Activated CD4-positive, alpha-beta memory T cell treated with anti-CD3 and anti-CD28 coated beads, Interleukin-2, amount 10 ng/mL, durations not matched to agents 7 days and 5 days (primary cell): ENCODE measurements around the gene TRIB2. TPM values are rescaled to one million over a fixed set of nuclear protein-coding genes. Genes with fewer than 3 reads are reported as not detected.
"Not testable (repeated sequence)": the region's sequence is repeated elsewhere in the genome, so short reads cannot be mapped to it uniquely, and the experiment has no call there.

Source experiments
- CTCF ChIA-PET: fragments of 350-600 bp; sonication (Branson Sonifier 250); formaldehyde crosslinking; loops from one replicate; lab custom pipeline; 2021; ENCODE audit warnings: antibody characterized with exemption, inconsistent platforms; lab: Charles Lee
- POLR2A ChIA-PET: fragments of 350-600 bp; sonication (Branson Sonifier 250); formaldehyde crosslinking; loops from one replicate; lab custom pipeline; 2021; ENCODE audit warnings: antibody characterized with exemption; lab: Charles Lee
- DNase-seq: peaks from one replicate; pipeline ENCODE4 v3.0.0-alpha.2; 2020
- H3K27ac Mint-ChIP-seq: one replicate; pipeline ENCODE4 v1.8.0; 2021; ENCODE audit warnings: mild to moderate bottlenecking, mixed read lengths
- H3K27me3 Mint-ChIP-seq: one replicate; pipeline ENCODE4 v1.8.0; 2021; ENCODE audit warnings: mixed read lengths
- H3K36me3 Mint-ChIP-seq: one replicate; pipeline ENCODE4 v1.8.0; 2021; ENCODE audit warnings: low read depth, mixed read lengths
- H3K4me1 Mint-ChIP-seq: one replicate; pipeline ENCODE4 v1.8.0; 2021; ENCODE audit warnings: mixed read lengths
- H3K4me3 Mint-ChIP-seq: one replicate; pipeline ENCODE4 v1.8.0; 2021; ENCODE audit warnings: mild to moderate bottlenecking, mixed read lengths
- H3K9me3 Mint-ChIP-seq: one replicate; pipeline ENCODE4 v1.8.0; 2021; ENCODE audit warnings: mixed read lengths
- total RNA-seq, 2 experiments: library from RNA; stranded (reverse); gene quantifications; one replicate each; pipeline ENCODE4 v1.2.3, GENCODE V29; 2021

The TRIB2 gene
- 10 to 100 TPM; 62.8 to 68.3 TPM for total RNA-seq

DNA sequence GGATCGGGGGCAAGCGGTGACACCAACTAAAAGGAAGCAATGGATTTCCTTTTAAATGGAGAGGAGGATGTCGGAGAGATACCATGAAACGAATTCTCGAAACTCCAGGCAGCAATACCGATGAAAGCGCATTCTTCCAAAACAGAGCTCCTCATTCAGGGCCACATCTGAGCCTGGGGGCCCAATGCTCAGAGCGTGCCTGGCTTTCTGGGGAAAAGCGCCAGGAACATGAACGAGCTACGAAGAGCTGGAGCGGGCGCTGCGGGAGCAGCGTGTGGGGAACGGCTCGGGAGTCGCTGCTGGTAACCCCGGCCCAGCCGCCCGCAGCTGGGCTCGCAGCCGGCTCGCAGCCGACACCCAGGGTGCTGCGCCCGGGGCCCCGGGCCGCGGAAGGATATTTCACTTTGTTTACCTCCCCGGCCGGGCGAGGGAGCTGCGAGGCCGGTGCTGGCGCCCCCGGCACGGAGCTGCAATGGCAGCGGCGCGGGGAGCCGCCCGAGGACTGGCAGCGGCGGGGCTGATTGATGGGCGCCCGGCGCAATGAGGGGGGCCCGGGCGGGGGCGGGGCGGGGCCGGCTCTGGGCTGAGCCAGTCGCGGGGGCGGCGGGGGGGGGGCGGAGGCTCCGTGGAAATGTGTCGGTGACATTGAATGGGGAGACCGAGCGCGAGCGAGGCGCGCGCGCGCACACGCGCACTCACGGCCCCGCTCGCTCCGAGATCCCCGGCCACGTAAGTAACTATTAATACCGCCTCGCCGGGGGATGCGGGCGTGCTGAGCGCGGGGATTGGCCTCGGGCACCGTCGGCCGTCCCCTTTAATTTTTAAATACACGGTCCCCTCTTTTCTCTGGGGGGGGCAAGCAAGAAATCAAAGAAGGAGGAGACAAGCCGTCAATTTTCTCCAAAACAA is at the start of gene TRIB2:
TSS of gene TRIB2 (plus strand) at position 655 of the 909 bp plus-strand sequence. CDS start 1,372 bp downstream, outside the sequence.
- ChIA-PET POLR2A (interaction anchor here (0.6 to 4.5 kb wide), 37 partner anchors 8 to 887 kb away, joined by 3 to 82 read pairs (median 6); no protein-coding TSS in a partner anchor), CTCF (interaction anchor here (0.6 to 4.2 kb wide), 63 partner anchors 9 to 942 kb away, joined by 3 to 62 read pairs (median 5); no protein-coding TSS in a partner anchor)
- peaks cover 23% of the 10 kb centered on the region for H3K36me3 Mint-ChIP-seq
- peak within 1 kb of the TSS; percentile 92 for H3K27ac Mint-ChIP-seq
- no peaks in the 10 kb centered on the region for H3K9me3 Mint-ChIP-seq
- H3K27me3 Mint-ChIP-seq: peaks cover 6% of the 10 kb centered on the region
- peaks cover 46% of the 10 kb centered on the region for H3K4me1 Mint-ChIP-seq
- DNase-seq: peak; percentile 91
- peak within 1 kb of the TSS; percentile 89 for H3K4me3 Mint-ChIP-seq

DNA sequence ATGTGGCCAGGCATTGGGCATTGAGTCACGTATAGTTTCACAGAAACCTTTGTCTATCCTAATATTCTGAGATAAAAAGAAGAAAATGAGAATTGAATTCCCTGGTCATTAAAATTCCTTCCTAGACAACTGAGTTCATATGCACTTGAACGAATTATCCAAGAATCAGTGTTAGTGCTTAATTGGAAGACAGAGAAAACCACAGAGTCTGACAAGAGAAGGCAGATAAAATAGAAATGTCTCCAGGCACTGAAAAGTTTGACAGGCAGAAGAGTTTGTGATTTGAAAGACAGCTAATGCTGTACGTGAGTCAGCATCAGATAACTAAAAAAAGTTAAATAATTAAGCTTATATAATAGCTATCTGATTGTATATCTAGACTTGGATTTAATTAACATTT is 47.7 kb upstream of the TRIB2 start:
- CTCF ChIA-PET: no interaction called here
- H3K4me3 Mint-ChIP-seq: no peak overlapping the region
- no peak overlapping the region for H3K27ac Mint-ChIP-seq
- POLR2A ChIA-PET: no interaction called here
- H3K27me3 Mint-ChIP-seq: peaks cover 5% of the 10 kb centered on the region
- DNase-seq: no peak
- peaks cover 12% of the 10 kb centered on the region for H3K36me3 Mint-ChIP-seq
- no peaks in the 10 kb centered on the region for H3K4me1 Mint-ChIP-seq
- H3K9me3 Mint-ChIP-seq: peaks cover 18% of the 10 kb centered on the region

DNA sequence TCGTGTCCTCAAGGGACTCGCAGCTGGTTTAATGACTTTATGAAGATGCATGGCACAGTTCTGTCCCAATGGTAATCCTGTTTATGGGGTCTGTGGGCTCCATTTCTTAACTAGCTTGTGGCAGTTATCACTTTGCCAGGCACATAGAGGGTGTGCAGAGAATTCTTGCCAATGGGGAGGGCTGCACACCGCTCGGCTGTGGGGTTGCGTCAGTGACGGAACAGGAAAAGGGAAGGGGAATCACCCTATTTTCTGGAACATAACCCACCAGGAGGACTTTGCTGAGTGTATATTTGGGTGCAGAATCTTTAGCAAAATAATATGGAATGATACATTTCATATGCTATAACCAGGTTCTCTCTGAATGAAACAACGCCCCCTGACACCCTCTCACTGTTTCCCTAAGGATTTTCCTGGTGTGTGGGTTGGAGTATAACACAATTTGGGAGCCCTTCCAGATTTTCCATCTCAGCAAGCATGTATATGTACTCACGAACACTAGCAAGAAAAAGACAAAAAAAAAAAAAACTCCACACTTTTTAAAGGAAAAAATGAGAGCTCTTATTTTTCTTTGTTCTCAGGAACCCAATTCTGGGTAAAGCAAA is 43.9 kb upstream of the TRIB2 start:
- no peaks in the 10 kb centered on the region for H3K36me3 Mint-ChIP-seq
- no peak overlapping the region for H3K27ac Mint-ChIP-seq
- CTCF ChIA-PET: no interaction called here
- H3K9me3 Mint-ChIP-seq: no peaks in the 10 kb centered on the region
- H3K4me1 Mint-ChIP-seq: no peaks in the 10 kb centered on the region
- POLR2A ChIA-PET: no interaction called here
- no peak for DNase-seq
- no peak overlapping the region for H3K4me3 Mint-ChIP-seq
- no peaks in the 10 kb centered on the region for H3K27me3 Mint-ChIP-seq

DNA sequence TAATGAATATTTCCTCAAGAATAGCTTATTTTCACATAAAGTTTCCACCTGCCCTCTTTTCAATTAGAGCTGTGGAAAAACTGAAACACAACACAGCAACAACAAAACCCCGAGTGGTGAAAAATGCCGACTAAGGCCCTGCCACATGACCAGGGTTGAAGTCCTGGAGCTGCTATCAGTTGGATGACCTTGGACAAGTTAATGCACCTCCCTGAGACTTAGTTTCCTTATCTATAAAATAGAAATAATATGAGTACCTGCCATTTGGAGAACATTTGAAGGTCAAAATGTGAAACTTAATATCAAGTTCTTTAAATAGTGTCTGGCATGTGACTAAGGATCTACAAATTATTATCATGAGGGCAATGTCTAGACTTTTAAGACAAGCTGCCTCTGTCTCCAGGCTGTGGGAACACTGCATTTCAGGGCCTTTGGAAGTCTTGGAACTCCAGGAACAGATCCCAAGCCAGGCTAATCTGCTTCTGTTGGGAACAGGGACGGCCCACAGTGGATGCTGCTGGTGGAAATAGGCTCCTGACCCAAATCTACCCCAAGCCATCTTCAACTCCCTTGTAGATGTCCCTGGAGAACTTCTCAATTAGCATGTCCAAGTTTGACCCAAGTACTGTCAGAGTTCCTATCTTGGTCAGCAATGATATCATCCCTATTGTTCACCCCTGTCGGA is 42.0 kb upstream of the TRIB2 start:
- Mint-ChIP-seq H3K4me3 (no peak overlapping the region), H3K4me1 (no peaks in the 10 kb centered on the region), H3K9me3 (peaks cover under 1% of the 10 kb centered on the region), H3K36me3 (no peaks in the 10 kb centered on the region), H3K27ac (no peak overlapping the region), H3K27me3 (no peaks in the 10 kb centered on the region)
- DNase-seq: no peak
- CTCF ChIA-PET: no interaction called here
- POLR2A ChIA-PET: no interaction called here

DNA sequence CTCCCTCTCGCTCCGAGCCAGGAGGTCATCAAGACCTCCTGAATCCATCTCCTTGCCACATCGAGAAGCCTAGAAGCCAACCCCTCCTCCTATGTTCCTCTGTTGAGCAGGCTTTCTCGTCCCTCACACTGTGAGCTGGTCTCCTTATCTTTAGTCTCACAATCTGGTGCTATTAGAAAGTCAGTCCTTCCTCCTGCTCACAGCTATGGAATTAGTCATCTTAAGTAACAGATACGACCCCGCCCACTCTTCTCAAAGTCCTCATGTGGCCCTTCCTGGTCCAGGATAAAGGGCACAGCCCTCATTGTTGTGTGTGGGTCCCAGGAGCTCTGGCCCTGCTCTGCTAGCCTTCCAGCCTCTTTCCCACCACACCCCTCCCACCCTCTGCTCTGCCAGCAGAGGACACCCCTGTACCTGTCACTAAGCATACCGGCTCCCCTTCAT is 41.4 kb upstream of the TRIB2 start:
- CTCF ChIA-PET: no interaction called here
- H3K4me3 Mint-ChIP-seq: no peak overlapping the region
- H3K27me3 Mint-ChIP-seq: no peaks in the 10 kb centered on the region
- POLR2A ChIA-PET: no interaction called here
- H3K4me1 Mint-ChIP-seq: no peaks in the 10 kb centered on the region
- no peaks in the 10 kb centered on the region for H3K36me3 Mint-ChIP-seq
- no peak for DNase-seq
- H3K27ac Mint-ChIP-seq: no peak overlapping the region
- H3K9me3 Mint-ChIP-seq: peaks cover 3% of the 10 kb centered on the region

DNA sequence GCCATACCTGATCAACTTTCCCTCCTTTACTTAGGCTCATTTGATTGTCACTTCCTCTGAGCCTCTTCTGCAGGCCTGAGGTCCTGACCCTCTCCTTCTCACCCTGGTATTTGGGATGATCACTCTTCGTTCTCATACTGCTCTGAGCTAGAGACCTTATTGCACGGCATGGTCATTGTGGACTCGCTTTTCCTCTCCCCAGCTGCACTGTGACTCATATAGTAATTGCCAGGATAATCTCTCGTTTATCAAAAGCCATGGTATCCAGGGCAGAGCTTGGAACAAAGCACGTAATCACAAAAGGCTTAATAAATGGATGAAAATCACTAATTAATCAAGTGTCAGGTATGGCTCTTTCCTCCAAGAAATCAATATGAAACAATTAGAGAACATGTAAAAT is 40.9 kb upstream of the TRIB2 start:
- no peaks in the 10 kb centered on the region for H3K36me3 Mint-ChIP-seq
- no peaks in the 10 kb centered on the region for H3K27me3 Mint-ChIP-seq
- H3K9me3 Mint-ChIP-seq: peaks cover 3% of the 10 kb centered on the region
- POLR2A ChIA-PET: no interaction called here
- no peak overlapping the region for H3K27ac Mint-ChIP-seq
- H3K4me3 Mint-ChIP-seq: no peak overlapping the region
- no peak for DNase-seq
- no peaks in the 10 kb centered on the region for H3K4me1 Mint-ChIP-seq
- CTCF ChIA-PET: no interaction called here

DNA sequence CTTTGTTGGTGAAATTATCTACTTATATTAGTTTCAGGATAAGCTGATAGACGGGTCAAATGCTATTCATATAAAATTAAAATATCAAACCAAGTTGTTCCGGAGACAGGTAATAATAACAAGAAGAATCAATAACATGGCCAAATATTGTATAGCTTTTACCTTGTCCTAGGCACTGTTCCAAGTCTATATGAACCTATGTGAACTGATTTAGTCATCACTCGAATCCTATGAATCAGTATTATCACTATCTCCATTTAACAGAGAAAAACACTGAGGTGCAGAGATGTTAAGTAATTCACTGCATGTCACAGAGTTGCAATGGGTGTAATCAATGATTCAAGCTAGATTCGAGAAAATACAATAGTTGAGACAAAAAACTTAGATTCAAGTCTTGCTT is 40.0 kb upstream of the TRIB2 start:
- Mint-ChIP-seq H3K9me3 (peaks cover 7% of the 10 kb centered on the region), H3K36me3 (no peaks in the 10 kb centered on the region), H3K27me3 (peaks cover 4% of the 10 kb centered on the region), H3K4me1 (no peaks in the 10 kb centered on the region), H3K27ac (no peak overlapping the region), H3K4me3 (no peak overlapping the region)
- POLR2A ChIA-PET: no interaction called here
- CTCF ChIA-PET: no interaction called here
- no peak for DNase-seq

DNA sequence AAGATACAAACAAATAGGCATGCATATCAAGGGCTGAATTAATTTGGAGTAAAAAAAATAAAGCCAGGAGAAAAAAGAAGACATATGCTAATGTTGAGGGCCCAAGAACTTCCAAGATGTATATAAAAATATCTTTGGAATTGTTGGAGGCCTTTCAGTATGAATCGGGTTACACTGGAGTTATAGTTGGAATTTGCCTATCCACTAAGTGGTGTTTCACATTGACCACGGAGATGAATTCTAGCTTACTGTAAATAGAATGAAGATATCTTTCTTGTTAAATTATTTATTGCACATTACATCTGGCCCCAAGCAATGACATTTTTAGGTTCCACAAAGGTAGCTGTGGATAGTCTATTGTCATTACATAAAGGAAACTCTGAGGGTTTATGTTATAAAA is 38.5 kb upstream of the TRIB2 start:
- H3K27ac Mint-ChIP-seq: no peak overlapping the region
- ChIA-PET CTCF (interaction anchor here (1.2 kb wide), 1 partner anchor 38 kb away, joined by 4 read pairs; the partner anchor contains the start of gene TRIB2), POLR2A (no interaction called here)
- no peaks in the 10 kb centered on the region for H3K36me3 Mint-ChIP-seq
- peaks cover 7% of the 10 kb centered on the region for H3K9me3 Mint-ChIP-seq
- H3K27me3 Mint-ChIP-seq: peaks cover 8% of the 10 kb centered on the region
- no peak for DNase-seq
- H3K4me1 Mint-ChIP-seq: no peaks in the 10 kb centered on the region
- no peak overlapping the region for H3K4me3 Mint-ChIP-seq

DNA sequence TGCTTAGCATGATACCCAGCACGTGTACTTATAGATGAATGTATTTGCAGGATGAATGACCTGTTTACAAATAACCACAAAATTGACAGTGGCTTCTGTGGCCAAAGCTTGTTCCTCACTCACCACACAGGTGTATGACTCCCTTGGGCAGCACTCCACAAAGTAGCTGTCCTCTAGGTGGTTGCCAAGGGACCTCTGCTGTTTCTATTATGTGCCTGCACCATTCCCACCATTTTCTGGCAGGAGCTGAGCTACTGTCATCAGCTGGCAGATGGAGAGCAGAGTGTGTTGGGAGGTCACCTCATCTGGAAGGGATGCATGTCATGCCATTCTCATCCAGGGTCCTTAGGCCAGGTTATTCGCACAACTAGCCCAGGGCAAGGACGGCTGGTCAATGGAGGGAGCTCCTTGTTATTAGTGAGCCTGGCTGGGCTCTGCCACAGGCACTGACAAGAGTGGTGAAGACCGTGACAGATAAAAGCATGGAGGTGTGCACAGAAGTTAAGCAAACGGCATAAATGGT is 37.1 kb upstream of the TRIB2 start:
- no peak overlapping the region for H3K4me3 Mint-ChIP-seq
- ChIA-PET CTCF (interaction anchor here (0.9 to 1.1 kb wide), 2 partner anchors 36 to 265 kb away, joined by 3 read pairs; no protein-coding TSS in a partner anchor), POLR2A (no interaction called here)
- no peaks in the 10 kb centered on the region for H3K4me1 Mint-ChIP-seq
- peaks cover 7% of the 10 kb centered on the region for H3K9me3 Mint-ChIP-seq
- H3K27me3 Mint-ChIP-seq: peaks cover 17% of the 10 kb centered on the region
- DNase-seq: no peak
- H3K27ac Mint-ChIP-seq: no peak overlapping the region
- no peaks in the 10 kb centered on the region for H3K36me3 Mint-ChIP-seq

DNA sequence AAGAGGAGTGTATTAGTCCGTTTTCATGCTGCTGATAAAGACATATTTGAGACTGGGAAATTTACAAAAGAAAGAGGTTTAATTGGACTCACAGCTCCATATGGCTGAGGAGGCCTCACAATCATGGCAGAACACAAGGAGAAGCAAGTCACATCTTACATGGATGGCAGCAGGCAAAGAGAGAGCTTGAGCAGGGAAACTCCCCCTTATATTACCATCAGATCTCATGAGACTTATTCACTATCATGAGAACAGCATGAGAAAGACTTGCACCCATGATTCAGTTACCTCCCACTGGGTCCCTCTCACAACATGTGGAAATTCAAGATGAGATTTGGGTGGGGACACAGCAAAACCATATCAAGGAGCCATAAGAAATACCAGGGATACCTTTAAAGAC is 36.6 kb upstream of the TRIB2 start:
- CTCF ChIA-PET: interaction anchor here (0.9 to 1.1 kb wide), 2 partner anchors 36 to 266 kb away, joined by 3 read pairs; no protein-coding TSS in a partner anchor
- H3K9me3 Mint-ChIP-seq, H3K4me1 Mint-ChIP-seq, H3K36me3 Mint-ChIP-seq, H3K4me3 Mint-ChIP-seq, H3K27ac Mint-ChIP-seq, POLR2A ChIA-PET, DNase-seq: not testable (repeated sequence)
- H3K27me3 Mint-ChIP-seq: peaks cover 18% of the 10 kb centered on the region

DNA sequence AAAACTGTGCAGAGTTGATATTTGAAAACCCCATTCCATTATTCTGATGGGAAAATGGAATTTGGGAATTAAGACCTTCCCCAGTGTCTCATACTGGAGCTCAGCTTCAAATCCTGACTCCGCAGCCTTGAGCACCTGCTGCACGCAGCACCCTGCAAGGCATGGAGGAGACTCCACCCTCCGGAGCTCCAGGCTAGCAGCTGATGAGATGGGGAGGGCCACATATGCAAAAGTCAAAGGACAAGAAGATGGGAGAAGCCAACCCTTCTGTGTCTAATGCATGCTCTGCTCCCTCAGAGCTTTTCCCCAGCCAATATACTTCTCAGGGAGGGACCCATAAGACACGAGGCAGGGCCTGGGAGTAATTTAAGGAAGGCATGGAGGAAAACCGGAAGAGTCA is 34.7 kb upstream of the TRIB2 start:
- POLR2A ChIA-PET: no interaction called here
- H3K9me3 Mint-ChIP-seq: peaks cover 7% of the 10 kb centered on the region
- H3K27ac Mint-ChIP-seq: no peak overlapping the region
- H3K27me3 Mint-ChIP-seq: peaks cover 19% of the 10 kb centered on the region
- DNase-seq: no peak
- no peaks in the 10 kb centered on the region for H3K36me3 Mint-ChIP-seq
- CTCF ChIA-PET: no interaction called here
- no peak overlapping the region for H3K4me3 Mint-ChIP-seq
- H3K4me1 Mint-ChIP-seq: no peaks in the 10 kb centered on the region

DNA sequence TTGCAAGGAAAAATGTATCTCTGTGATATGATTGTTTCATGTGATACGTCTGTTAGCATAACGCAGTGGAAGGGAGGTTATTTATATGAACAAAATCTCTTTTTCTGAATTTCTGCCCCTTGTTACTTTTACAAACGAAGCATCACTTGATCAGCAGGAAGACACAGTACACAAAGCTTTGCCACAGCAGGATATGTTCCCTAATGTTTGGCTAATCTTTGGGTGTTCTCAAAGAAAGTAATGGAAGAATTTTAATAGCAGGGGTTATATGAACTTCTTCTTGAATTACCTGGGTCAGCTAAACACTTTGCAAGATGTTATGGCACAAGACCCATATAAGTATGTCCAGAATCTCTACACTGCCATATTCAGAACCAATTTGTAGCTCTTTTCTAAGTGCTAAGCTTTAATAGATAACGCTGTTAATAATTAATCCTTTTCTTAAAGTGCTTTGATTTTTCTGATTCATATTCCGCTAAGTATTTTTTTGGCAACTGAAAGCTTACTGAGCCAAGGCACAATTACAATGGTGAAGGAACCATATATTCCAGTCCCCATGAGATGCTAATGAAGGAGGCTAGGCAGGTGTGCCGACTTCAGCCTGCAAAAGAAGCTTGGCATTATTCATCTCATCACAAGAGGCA is 33.2 kb upstream of the TRIB2 start:
- CTCF ChIA-PET: no interaction called here

More for the DNA sequence above, 33.2 kb upstream of the TRIB2 start:
- H3K36me3 Mint-ChIP-seq: no peaks in the 10 kb centered on the region
- peaks cover 7% of the 10 kb centered on the region for H3K9me3 Mint-ChIP-seq
- no peak overlapping the region for H3K27ac Mint-ChIP-seq
- H3K4me1 Mint-ChIP-seq: no peaks in the 10 kb centered on the region
- H3K4me3 Mint-ChIP-seq: no peak overlapping the region
- POLR2A ChIA-PET: interaction anchor here (0.6 kb wide), 1 partner anchor 34 kb away, joined by 3 read pairs; no protein-coding TSS in a partner anchor
- DNase-seq: no peak
- H3K27me3 Mint-ChIP-seq: peaks cover 19% of the 10 kb centered on the region
